BLaER1 (cell line): ENCODE results near the gene NDST1.
A peak's percentile ranks its signal among the peaks of the same experiment; 100 is the strongest.

Experiments used
- H3K27ac ChIP-seq: shearing (Covaris generic); formaldehyde crosslinking; 2 replicates; pipeline ENCODE4 v1.8.1; 2022
- H3K27me3 ChIP-seq: shearing (Covaris generic); formaldehyde crosslinking; 2 replicates; pipeline ENCODE4 v1.8.1; 2022
- H3K36me3 ChIP-seq: shearing (Covaris generic); formaldehyde crosslinking; 2 replicates; pipeline ENCODE4 v1.8.1; 2022
- H3K4me1 ChIP-seq: shearing (Covaris generic); formaldehyde crosslinking; 2 replicates; pipeline ENCODE4 v1.8.1; 2022
- H3K4me2 ChIP-seq: shearing (Covaris generic); formaldehyde crosslinking; 2 replicates; pipeline ENCODE4 v1.8.1; 2022
- H3K4me3 ChIP-seq: shearing (Covaris generic); formaldehyde crosslinking; 2 replicates; pipeline ENCODE4 v1.8.1; 2022
- H3K9ac ChIP-seq: shearing (Covaris generic); formaldehyde crosslinking; 2 replicates; pipeline ENCODE4 v1.8.1; 2022
- H3K9me3 ChIP-seq: shearing (Covaris generic); formaldehyde crosslinking; 2 replicates; pipeline ENCODE4 v1.8.1; 2022
- H4K20me1 ChIP-seq: shearing (Covaris generic); formaldehyde crosslinking; 2 replicates; pipeline ENCODE4 v1.8.1; 2022
- Cebpa-rat ChIP-seq: shearing (Covaris generic); IDR thresholded peaks from 2 replicates; pipeline ENCODE4 v1.8.1; 2022

The NDST1 gene

DNA sequence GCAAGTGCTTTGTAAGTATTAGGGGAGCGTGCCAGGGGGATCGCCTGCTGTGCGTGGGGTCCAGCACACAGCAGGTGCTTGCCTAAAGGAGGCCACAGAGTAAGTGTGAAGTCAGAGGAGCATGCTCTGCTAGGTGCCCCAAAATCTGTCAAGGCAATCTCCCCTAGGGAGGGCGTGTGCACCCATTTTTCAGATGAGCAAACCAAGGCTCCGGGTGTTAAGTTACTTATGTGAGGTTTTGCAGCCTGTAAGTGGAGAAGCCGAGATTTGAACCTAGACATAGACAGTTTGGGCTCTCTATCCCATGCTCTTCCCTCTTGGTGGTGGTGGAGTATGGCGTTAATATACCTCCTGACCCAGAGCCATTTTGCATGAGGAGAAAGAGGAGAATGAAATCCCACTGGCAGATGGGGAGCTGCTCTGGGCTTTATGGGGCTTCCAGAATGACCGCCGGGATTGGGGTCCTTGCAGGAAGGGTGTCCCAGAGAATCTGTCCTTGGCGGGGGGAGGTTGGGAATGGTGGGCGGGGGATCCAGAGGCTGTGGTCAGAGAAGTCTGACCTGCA is 14.1 kb downstream of the NDST1 start:
- Histone ChIP-seq H3K36me3 (peaks cover 62% of the 10 kb centered on the region), H3K4me1 (peaks cover 41% of the 10 kb centered on the region), H3K9me3 (no peaks in the 10 kb centered on the region), H3K27me3 (no peaks in the 10 kb centered on the region), H4K20me1 (peaks cover 100% of the 10 kb centered on the region), H3K27ac (no peak overlapping the region), H3K9ac (peak overlapping the region; percentile 2; the same call in 1 of the 2 replicates), H3K4me3 (no peak overlapping the region), H3K4me2 (peak overlapping the region; percentile 8)
- TF ChIP-seq Cebpa-rat: no peak

DNA sequence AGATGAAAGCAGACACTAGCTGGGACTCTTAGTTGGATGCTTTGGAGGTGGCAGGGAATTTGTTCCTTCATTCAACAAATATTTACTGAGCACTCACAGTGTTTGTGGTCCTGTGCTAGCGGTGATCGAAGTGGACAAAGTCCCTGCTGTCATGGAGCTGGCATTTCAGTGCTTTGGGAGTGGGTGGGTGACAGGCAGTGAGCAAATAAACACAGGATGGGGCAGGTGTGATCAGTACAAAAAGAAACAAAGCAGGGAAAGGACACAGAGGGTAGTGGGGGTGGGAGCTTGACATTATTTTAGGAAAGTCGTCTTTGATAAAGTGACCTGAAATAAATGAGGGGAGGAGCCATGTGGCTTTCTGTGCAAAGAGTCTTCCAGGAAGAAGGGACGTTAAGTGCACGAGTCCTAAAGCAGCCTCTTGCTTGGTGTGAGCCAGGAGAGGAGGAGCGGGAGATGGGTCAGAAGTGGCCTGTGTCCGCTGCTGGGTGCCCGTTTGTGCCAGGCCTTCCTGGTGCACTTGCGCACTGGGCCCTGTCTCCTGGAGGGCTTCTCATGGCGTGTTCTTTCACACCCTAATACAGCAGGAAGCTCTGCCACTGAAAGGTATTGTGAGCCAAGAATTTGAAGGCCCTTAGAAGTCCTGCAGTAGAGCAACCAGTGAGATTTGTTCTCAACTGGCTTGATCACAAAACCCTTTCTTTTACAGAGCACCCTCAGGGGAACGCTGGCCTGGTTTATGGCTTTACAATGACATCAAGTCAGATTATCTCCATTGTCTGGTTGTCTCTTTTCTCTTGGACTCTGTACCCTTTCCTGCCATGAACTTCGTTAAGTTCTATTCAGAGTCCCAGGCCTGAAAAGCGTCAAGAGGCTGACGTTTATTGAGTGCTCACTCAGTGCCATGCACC is 14.8 kb downstream of the NDST1 start:
- no peaks in the 10 kb centered on the region for H3K9me3 ChIP-seq

DNA sequence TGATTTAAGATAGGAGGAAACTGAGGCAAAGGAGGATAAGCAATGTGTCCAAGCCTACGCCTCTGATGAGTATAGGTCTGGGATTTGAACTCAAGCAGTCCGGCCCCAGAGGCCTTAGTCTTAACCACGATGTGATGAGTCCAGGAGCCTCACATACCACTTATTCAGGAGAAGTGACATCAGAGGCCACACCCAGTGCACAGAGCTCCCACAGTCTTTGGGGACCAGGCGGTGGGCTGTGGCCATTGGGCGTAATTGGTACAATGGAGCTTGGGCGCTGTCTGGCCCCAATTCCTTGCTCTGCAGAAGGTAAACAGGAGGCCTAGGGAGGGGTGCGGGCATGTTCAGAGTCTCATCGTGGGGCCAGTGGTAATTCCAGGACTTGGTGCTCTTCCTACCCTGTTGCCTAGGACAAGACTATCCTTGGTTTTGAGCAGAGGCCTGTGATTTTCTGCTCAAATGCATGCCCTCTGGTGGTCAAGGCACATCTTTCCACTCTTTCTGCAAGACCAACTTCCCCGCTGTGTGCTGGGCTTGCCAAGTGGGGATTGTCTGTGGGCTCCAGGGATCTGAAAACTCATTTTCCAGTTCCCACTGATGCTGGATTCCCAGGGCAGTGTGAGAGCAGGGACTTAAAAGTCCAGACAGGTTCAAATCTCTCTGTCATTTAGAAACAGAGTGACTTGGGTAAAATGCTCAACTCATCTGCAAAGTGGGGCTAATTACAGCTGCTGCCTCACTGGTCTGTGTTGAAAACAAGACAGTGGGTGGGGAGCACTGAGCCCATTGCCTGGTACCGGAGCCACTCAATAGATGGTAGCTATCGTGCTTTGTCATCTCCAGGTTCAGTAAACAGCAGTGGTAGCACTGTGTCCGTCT is 15.8 kb downstream of the NDST1 start:
- H3K4me1 ChIP-seq: peaks cover 24% of the 10 kb centered on the region
- peak overlapping the region; percentile 8; the same call in 1 of the 2 replicates for H3K4me2 ChIP-seq
- H3K27me3 ChIP-seq: no peaks in the 10 kb centered on the region
- no peak overlapping the region for H3K9ac ChIP-seq
- peaks cover 75% of the 10 kb centered on the region for H3K36me3 ChIP-seq
- no peaks in the 10 kb centered on the region for H3K9me3 ChIP-seq
- peaks cover 97% of the 10 kb centered on the region for H4K20me1 ChIP-seq
- no peak overlapping the region for H3K27ac ChIP-seq
- H3K4me3 ChIP-seq: no peak overlapping the region
- TF ChIP-seq Cebpa-rat: no peak

More for the DNA sequence above, 14.8 kb downstream of the NDST1 start:
- H3K9ac ChIP-seq: peak overlapping the region; percentile 2; the same call in 1 of the 2 replicates
- TF ChIP-seq Cebpa-rat: no peak
- H4K20me1 ChIP-seq: peaks cover 99% of the 10 kb centered on the region
- no peaks in the 10 kb centered on the region for H3K27me3 ChIP-seq
- H3K36me3 ChIP-seq: peaks cover 69% of the 10 kb centered on the region
- H3K4me1 ChIP-seq: peaks cover 34% of the 10 kb centered on the region
- peak overlapping the region; percentile 5; the same call in 1 of the 2 replicates for H3K27ac ChIP-seq
- peak overlapping the region; percentile 8 for H3K4me2 ChIP-seq
- H3K4me3 ChIP-seq: no peak overlapping the region

DNA sequence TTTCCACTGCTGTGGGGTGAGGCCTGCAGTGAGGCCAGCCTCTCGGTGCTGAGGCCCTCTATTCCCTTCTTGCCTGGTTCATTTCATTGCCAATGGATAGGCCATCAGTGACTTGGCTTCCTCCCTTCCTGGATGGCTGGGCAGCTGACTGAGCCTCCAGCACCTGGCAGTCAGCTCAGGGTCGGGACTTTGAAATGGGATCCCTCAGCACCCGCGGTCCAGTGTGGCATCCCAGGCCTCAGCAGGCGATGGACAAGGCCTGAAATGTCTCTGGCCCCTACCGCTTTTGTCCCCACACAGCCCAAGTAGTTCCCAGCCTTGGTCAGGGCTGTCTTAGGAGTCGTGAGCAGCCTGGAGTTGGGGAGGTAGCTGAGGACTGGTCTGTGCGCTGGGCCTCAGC is 17.2 kb downstream of the NDST1 start:
- Histone ChIP-seq H3K27me3 (no peaks in the 10 kb centered on the region), H3K4me2 (no peak overlapping the region), H3K9me3 (no peaks in the 10 kb centered on the region), H3K4me3 (no peak overlapping the region), H3K9ac (peak overlapping the region; percentile 16; the same call in 1 of the 2 replicates), H3K27ac (no peak overlapping the region), H3K4me1 (peaks cover 21% of the 10 kb centered on the region), H4K20me1 (peaks cover 94% of the 10 kb centered on the region), H3K36me3 (peaks cover 68% of the 10 kb centered on the region)
- TF ChIP-seq Cebpa-rat: no peak

DNA sequence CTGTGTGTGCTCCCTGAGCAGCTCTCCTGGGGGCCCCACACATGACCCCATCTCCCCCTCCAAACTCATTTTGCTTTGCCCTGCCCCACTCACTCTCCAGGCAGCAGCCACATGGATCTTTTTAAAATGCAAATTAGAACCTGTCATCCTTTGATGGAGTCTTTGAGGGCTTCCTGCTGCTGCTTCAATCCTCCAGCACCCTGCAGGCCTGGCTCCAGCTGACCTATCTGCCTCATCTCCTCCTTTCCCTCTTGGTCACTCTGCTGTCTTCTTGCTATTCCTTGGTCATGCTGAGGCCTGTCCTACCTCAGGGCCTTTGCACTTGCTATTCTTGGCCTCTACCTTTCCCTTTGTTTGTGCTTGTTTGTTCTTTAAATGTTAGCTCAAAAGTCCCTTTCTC is 17.9 kb downstream of the NDST1 start:
- Histone ChIP-seq H3K9ac (no peak overlapping the region), H3K9me3 (no peaks in the 10 kb centered on the region), H4K20me1 (peaks cover 94% of the 10 kb centered on the region), H3K4me2 (no peak overlapping the region), H3K27ac (no peak overlapping the region), H3K4me1 (peaks cover 21% of the 10 kb centered on the region), H3K27me3 (no peaks in the 10 kb centered on the region), H3K36me3 (peaks cover 65% of the 10 kb centered on the region), H3K4me3 (no peak overlapping the region)
- TF ChIP-seq Cebpa-rat: no peak

DNA sequence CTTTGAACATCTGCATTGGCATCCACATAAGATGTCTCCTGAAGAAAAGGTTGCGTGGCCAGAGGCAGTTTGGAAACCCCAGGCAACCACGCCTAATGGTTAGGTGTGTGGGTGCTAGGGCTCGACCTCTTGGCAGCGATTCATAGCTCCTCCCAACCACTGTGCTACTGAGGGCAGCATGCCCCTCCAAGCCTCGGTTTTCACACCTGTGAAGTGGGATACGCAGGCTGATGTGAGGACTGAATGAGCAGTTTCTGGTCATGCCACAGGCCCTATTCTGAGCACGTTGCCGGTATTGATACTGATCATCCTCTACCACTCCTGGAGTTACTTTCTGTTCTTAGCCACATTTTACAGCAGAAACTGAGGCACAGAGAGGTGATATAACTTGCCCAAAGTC is 19.1 kb downstream of the NDST1 start:
- peaks cover 87% of the 10 kb centered on the region for H4K20me1 ChIP-seq
- no peak for TF ChIP-seq Cebpa-rat
- no peak overlapping the region for H3K4me2 ChIP-seq
- no peaks in the 10 kb centered on the region for H3K27me3 ChIP-seq
- no peak overlapping the region for H3K27ac ChIP-seq
- peaks cover 17% of the 10 kb centered on the region for H3K4me1 ChIP-seq
- H3K4me3 ChIP-seq: no peak overlapping the region
- no peaks in the 10 kb centered on the region for H3K9me3 ChIP-seq
- peaks cover 65% of the 10 kb centered on the region for H3K36me3 ChIP-seq
- H3K9ac ChIP-seq: no peak overlapping the region

DNA sequence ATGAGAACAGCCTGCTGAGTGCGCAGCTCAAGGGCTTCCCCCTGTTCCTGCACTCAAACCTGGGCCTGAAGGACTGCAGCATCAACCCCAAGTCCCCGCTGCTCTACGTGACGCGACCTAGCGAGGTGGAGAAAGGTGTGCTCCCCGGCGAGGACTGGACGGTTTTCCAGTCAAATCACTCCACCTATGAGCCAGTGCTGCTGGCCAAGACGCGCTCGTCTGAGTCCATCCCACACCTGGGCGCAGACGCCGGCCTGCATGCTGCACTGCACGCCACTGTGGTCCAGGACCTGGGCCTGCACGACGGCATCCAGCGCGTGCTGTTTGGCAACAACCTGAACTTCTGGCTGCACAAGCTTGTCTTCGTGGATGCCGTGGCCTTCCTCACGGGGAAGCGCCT is 19.9 kb downstream of the NDST1 start:
- no peak overlapping the region for H3K9ac ChIP-seq
- no peak overlapping the region for H3K4me3 ChIP-seq
- no peaks in the 10 kb centered on the region for H3K27me3 ChIP-seq
- no peak for TF ChIP-seq Cebpa-rat
- H3K4me2 ChIP-seq: no peak overlapping the region
- peaks cover 68% of the 10 kb centered on the region for H3K36me3 ChIP-seq
- peaks cover 9% of the 10 kb centered on the region for H3K4me1 ChIP-seq
- H3K27ac ChIP-seq: no peak overlapping the region
- no peaks in the 10 kb centered on the region for H3K9me3 ChIP-seq
- H4K20me1 ChIP-seq: peaks cover 79% of the 10 kb centered on the region

DNA sequence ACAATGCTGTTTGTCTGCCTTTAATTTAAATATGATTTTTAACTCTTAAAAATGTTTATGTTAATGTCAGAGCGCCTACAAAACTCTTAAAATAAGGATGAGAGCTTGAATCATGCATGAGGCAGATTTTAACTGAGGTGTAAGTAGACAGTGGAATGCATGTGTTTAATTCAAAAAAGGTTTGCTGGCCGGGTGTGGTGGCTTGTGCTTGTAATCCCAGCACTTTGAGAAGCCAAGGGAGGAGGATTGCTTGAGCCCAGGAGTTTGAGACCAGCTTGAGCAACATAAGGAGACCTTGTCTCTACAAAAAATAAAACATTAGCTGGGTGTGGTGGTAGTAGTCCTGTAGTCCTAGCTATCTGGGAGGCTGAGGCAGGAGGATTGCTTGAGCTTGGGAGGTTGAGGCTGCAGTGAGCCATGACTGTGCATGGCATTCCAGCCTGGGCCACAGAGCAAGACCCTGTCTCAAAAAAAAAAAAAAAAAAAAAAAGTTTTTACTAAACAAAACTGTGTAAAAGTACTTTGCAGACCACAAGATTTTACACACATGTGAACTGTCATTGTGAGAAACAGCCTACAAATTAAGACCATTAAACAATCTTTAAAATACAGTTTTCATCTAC is 21.1 kb downstream of the NDST1 start:
- Histone ChIP-seq H3K9ac (no peak overlapping the region), H3K9me3 (no peaks in the 10 kb centered on the region), H4K20me1 (peaks cover 67% of the 10 kb centered on the region), H3K27ac (no peak overlapping the region), H3K36me3 (peaks cover 72% of the 10 kb centered on the region), H3K4me1 (no peaks in the 10 kb centered on the region), H3K4me3 (no peak overlapping the region), H3K27me3 (no peaks in the 10 kb centered on the region), H3K4me2 (no peak overlapping the region)
- TF ChIP-seq Cebpa-rat: no peak

DNA sequence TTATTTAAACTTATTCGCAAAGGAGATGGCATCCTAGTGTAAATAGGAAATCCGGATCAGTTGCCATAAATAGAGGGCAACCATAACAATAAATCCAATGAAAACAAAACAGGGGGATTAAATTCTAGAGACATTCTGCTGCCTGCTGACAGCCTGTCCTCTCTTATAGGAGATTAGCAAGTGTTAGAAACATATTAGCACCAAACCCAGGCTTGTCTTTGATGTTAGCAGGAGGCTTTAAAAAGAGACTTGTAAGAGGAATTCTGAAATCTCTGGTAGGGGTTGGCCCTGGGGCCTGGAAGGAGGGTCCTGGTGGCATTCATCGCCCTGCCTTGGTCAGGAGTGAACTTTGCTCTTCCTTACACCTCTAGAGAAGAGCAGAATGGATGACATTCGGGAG is 21.6 kb downstream of the NDST1 start:
- Histone ChIP-seq H4K20me1 (peaks cover 62% of the 10 kb centered on the region), H3K4me2 (no peak overlapping the region), H3K4me1 (no peaks in the 10 kb centered on the region), H3K9ac (no peak overlapping the region), H3K36me3 (peaks cover 77% of the 10 kb centered on the region), H3K27me3 (no peaks in the 10 kb centered on the region), H3K9me3 (no peaks in the 10 kb centered on the region), H3K27ac (no peak overlapping the region), H3K4me3 (no peak overlapping the region)
- no peak for TF ChIP-seq Cebpa-rat
